ENCODE data around the gene GALNT18.

The GALNT18 gene

DNA sequence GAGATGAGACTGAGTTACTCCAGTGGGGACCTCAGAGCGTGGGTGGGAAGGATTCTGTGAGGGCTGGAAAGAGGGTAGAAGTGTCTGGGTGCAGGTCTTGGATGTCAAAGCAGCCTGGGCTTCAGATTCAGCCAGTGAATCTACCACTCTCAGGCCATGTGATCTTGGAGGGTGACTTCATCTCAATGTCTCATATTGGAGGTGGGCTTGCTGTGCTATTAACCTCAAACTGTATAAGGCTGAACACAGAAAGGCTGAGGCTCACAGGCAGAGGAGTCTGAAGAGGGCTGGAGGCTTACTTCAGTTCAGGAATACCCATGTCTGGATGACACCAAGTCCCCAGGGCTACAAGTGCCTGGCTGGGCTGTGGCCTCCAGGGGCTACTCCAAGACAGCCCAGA, 332.1 kb downstream of the GALNT18 start:
- in situ Hi-C loops (cut with MboI; ENCODE audit: low sequenced_read_pairs) = no loop called here

DNA sequence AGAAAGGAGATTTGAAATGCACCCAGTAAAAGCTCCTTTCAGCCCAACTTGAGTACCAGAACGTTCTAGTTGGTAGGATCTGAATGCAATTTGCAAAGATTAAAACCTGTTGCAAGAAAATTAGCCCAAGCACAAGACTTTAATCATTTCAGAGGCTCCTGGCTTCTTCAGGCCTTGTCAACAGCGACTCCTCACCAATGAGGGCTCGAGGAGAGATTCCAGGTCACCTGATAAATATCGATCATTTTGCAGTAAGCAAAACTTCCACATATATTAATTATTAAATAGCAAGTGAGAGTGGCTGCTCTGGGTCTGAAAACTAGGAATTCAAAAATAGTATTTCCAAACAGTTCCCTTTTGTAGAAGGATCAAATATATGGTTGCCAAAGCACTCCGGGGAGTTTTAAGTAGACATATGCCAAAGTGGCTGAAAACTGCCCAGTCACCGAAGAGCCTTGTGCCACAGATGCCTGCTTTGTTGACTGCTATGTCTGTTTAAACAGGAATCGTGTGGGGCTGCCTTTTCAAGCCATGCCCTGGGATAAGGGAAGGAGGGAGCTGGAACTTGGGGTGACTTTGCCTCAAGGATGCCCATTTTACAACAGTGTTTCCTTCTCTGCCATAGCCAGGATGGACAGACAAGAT, 332.7 kb downstream of the GALNT18 start:
- in situ Hi-C loops (cut with MboI; ENCODE audit: low sequenced_read_pairs) = no loop called here

DNA sequence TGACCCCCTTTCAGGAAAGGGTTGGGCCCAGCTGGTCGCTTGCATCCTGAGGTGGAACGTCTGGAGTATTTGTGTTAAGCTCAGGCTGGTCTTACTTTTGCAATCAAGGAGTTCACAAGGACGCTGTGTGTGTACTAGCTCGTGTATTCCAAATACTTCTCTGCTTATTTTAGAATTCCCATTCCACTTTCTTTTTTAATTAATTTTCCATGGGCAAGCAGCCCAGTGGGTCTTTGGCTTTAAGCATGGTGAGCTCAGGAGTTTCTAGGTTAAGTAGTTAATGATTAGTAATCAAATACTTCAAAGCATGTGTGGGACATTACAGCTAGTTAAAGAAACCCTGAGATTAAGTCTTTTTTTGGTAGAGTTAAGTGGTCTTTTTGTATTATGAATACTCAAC, 337.3 kb downstream of the GALNT18 start:
- in situ Hi-C loops (cut with MboI; ENCODE audit: low sequenced_read_pairs) = no loop called here

DNA sequence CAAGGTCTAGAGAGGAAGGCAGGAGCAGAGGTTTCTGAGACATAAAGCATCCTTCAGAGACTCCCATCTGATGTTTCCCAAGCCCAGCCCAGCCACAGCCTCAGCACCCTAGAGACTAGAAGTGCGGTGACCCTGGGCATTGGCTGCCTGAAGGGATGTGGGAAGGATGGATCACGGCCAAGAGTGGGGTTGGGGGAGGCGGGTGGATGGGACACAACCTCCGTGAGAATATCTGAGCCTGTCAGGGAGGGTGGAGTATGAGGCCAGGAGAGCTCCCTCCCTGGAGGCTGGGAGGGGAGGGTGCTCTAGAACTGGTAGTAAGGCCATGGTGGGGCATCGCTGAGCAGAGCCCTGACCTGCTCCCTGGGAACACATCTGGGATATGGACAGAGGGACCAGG, 340.2 kb downstream of the GALNT18 start:
- in situ Hi-C loops (cut with MboI; ENCODE audit: low sequenced_read_pairs) = no loop called here

DNA sequence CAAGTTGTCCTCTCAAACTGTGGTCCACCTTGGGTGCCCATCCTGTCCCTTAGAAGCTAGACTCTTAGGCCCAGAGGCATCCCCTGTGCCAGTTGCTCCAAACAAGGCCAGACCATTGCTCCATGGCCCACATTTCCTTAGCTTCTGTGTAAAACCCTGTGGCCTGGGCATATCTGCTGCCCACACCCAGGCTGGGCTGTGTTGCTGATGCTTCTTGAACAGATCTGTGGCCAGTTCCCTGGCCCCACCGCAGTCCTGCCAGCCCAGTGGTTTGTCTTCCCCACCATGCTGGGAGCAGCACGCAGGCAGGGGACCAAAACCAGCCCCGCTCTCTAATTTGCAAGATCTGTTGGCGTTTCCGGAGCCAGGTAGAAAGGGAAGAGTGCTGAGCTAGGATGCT, 341.0 kb downstream of the GALNT18 start:
- in situ Hi-C loops (cut with MboI; ENCODE audit: low sequenced_read_pairs) = no loop called here

DNA sequence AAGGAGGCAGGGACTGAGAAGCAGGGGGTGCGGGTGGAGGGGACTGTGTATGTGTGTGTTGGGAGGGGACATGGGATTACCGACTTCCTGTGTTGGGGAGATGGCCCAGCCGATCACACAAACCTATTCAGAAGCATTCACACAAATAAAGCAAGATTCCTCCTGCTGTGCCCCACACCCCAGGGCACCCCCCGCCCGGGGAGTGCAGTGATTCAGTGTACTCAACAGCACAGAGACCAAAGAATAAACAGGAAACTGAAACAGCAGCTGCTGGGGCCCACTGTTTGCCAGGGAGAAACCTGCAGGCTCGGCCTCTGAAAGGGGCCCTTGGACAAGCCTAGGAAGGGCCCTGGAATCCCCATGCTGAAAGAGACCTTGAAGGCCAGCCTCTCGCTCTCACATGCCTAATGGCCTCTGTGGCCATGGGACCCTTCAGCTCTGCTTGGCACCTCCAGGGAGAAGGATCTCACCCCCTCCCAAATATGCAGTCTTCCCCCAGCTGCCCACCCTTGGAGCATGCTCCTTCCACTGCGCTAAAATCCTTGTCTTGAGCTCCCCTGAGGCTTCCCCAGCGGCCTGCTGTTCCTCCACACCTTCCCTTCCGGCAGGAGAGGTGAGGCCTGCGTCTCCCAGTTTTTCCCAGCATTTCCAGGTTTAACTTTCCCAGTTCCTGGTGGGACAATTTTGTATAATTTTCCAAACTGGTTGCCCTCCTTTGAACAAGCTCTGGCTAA, 341.7 kb downstream of the GALNT18 start:
- in situ Hi-C loops (cut with MboI; ENCODE audit: low sequenced_read_pairs) = no loop called here

DNA sequence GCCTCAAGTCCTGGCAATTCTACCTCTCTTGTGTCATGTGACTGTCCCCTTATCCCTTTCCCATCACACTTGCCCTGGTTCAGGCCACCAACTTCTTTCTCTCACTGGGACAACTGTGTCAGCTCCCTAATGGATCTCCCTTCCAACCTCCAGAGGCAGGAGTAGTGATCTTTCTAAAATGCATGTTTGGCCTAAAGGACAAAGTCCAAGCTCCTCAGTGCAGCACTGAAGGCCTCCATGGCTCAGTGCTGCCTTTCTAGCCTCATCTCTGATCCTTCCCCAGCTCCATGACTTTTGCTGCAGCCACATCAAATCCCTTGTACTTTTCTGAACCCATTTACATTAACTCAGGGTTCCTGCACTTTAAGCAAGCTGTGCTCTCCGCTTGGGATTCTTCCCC, 349.6 kb downstream of the GALNT18 start:
- in situ Hi-C loops (cut with MboI; ENCODE audit: low sequenced_read_pairs) = no loop called here

DNA sequence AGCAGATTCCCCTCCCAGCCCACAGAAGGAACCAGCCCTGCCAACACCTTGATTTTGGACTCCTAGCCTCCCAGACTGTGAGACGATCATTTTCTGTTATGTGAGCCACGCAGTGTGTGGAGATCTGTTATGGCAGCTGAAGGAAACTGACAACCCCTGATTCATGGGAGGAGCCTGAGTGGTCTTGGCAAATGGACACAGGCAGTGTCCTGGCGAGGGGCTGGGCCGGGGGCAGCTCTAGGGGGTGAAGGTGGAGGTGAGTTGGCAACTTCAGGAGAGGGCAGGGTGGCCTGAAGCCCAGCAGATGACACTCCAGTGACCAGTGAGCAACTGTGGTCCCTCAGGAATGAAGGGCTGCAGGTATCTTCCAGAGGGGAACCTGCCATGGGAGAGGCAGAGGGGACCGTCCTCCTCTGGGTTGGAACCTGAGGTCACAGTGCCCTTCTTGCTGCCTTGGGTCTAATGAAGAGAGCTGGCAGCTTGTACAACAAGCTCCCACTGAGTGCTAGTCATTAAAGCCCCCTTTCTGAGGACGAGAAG, 351.5 kb downstream of the GALNT18 start:
- in situ Hi-C loops (cut with MboI; ENCODE audit: low sequenced_read_pairs) = no loop called here

DNA sequence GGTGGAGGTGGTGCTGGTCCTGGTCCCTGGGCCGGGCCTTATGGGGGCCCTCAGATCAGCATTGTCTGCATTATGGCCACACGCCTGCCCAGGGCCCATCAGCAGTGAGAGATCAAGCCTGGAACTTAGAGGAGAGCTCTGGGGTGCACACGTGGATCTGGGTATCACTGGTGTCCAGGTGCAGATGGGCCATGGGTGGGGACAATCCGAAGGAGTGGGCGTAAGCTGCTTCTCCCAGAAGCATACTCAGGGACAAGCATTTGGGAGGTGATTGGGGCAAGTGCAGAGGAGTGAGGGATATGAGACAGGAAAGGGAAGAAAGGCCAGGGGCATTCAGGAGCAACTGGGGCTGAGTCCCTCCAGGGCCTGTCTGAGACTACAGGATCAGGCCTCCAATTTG, 353.1 kb downstream of the GALNT18 start:
- in situ Hi-C loops (cut with MboI; ENCODE audit: low sequenced_read_pairs) = no loop called here

DNA sequence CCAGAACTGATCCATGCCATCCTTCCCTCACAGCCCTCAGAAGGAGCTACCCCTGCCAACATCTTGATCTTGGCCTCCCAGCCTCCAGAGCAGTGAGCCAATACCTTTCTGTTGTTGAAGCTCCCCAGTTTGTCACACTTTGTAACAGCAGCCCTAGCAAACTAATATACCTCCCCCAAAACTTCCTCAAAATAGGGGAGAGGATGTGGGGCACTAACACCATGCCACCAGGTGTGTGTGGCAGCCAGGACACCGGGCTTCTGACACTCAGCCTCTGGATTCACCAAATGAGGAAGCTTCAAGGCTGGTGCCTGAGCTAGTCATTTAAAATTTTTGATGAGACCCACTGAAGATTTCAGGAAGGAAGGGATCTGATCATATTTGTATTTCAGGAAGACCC, 353.7 kb downstream of the GALNT18 start:
- in situ Hi-C loops (cut with MboI; ENCODE audit: low sequenced_read_pairs) = no loop called here

DNA sequence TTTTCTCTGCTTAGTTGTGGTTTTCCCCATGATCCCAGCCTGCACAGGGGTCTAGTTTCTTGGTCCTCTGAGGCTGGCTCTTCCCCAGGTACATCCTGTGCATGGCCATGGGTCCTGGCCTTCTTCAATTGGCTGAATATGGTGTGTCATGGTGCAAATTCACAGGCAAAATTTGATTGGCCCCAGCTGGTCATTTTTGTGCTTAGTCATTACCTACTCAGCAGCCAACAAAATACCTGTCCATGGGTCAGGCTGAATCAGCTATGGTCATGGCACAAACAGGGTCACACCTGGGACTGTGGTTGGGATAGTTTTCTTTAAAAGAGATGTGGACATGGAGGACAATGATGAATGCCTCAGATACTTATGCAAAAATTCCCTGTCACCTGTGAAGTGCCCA, 354.5 kb downstream of the GALNT18 start:
- in situ Hi-C loops (cut with MboI; ENCODE audit: low sequenced_read_pairs) = no loop called here

DNA sequence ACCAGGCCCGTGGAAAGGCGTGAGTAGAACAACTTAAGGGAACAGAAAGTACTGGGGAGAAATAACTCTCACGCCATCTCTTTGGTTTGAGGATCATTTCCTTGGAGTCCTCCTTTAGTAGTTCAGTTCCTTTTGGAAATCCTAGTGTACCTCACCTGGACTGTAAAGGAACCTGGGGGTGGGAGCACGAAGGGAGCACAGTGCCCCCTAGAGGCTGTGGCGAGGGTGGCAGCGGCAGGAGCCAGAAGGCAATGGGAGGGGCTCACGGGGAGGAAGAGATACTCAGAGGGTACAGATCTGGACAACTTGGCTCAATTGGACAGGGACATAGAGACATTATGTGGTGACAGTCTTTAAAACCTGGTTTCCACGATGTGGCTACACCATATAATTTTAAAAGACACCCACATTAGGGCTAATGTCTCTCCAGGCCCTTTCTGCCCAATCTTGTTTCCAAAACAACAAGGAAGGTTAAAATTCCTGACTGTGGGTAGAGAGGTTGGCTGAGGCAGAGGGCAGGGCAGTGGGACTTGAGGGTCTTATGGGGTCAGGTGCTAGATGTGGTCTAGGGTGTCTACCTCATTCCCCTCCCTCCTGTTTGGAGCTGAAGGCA, 355.7 kb downstream of the GALNT18 start:
- in situ Hi-C loops (cut with MboI; ENCODE audit: low sequenced_read_pairs) = no loop called here

DNA sequence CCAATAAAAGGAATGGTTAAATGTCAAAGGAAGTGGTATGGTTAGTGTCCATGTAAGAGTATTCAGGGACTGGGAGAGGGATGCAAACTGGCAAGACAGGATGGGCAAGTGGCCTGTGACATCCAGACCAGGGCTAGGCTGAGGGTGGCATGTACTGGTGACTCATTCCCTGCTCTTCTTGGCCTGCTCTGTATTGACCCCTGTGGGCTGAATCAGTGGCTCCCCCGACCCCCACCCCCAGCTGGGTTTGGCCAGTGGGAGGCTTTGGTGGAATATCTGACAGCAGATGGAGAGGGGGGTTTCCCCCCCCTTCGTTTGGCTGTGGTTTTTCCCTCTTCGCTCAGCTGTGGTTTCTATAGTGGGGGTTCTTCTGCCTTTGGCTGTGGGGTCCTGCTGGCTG, 356.5 kb downstream of the GALNT18 start:
- in situ Hi-C loops (cut with MboI; ENCODE audit: low sequenced_read_pairs) = no loop called here

DNA sequence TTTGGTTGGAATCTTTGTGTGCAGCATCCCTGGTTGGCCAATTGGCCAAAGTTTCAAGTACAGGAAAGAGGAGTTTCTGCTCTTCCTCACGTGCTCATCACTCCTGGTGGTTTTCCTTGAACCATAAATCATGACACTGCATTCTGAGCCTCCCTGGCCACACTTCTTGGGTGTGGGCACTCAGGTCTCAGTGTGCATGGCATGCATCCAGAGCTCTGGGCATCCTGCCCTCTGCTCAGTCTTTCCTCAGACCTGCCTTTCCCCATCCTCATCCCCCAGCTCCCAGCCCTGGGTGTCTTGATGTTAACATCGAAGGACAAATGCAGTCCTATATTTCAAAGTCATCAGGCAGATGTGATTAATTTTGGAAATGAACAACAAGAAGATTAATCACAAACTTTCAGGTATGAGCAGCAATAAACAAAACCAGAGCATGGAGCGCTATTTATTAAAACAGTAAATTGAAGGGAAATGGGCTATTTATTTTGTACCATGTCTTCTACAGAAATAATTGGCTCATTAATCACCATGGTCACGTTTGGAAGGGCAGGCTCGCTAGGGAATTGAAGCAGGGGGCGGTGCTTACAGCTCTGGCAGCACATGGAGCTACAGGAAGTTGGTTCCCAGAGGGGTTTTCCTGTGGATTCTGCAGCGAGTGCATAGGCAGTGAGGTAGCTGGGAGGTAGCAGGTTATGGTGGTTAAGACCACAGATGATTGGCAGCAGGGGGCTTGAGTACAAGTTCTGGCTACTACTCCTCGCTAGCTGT, 358.4 kb downstream of the GALNT18 start:
- in situ Hi-C loops (cut with MboI; ENCODE audit: low sequenced_read_pairs) = no loop called here

DNA sequence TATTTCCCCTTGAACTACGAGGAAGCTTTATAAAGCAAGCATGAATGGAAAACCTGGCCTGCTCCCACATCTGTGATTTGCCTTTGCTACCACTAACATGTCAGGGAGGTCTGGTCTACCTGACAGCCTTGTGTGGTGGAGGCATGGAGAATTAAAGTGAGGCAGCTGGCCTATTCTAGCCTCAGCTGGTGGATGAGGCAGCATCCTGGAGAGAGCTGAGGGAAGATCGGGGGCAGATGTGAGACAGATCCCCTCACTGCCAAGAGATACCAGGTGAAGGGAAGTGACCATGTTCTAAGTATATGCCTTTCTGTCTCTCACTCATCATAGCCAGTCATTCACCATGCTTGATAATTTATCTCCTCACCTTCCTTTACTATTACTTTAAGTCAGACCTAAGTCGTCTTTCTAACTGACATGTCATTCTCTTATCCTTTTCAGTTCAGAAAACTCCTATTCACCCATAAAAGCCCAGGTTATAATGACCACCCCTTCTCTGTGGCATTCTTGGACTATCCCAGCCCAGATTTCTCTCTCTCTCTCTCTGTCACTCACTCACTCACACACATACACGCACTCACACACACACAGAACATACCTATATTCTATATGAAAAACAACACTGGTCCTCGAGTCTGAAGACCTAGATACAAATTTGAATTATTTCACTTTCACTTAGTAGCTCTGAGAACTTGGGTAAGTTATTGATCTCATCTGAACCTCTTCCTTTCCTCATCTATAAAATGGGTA, 359.5 kb downstream of the GALNT18 start:
- in situ Hi-C loops (cut with MboI; ENCODE audit: low sequenced_read_pairs) = no loop called here

DNA sequence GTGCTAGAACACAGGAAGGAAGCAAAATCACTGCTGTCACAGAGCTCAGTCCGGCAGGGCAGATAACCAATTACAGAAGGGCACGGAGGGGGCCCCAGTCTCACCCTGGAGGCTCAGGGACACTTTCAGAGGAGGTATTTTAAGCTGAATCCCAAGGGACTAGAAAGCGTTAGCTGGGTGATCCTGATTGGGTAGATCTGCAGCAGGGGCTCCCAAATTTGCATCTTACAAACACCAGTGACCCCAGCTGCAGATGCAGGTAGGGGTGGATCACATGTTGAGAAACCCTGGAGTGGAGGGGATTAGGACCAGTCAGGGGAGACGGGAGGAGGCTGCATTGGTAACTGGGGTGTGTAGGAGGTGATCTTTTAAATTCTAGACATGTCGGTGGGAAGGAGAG, 360.2 kb downstream of the GALNT18 start:
- in situ Hi-C loops (cut with MboI; ENCODE audit: low sequenced_read_pairs) = no loop called here

DNA sequence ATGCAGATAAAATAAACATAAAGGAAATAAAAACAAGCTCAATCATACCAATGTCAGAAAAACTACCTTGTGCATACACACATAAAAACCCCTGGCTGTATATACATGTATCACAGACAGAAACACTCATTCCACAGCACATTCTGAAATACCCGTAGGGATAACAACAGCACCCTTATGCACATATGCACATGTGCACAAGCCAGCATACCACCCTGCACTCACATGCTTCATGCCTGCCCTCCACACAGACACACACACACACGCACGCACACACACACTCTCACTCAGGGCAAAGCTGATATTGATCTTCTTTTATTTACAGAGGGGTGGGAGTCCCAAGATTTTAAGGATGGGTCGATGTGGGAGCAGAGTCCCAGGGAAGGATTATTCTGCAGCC, 360.9 kb downstream of the GALNT18 start:
- in situ Hi-C loops (cut with MboI; ENCODE audit: low sequenced_read_pairs) = no loop called here

DNA sequence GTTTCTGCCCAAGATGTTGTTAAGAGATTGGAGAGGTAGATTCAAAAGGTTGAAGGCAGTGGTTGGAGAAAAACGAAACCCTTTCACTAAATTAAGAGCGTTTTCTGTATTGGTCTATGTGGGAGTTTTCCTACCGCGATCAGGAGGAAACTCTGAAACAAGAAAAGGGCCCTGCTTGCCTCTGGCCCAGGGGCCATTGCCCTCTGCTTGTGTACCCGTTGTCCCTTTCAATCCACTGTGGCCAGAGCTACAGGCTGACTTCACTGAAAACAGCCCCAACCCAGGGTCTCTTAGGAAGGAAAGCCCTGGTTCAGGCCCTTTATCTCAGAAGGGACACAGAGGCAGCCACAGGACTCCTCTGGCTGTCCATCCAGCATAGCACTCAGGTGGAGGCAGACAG, 367.8 kb downstream of the GALNT18 start:
- in situ Hi-C loops (cut with MboI; ENCODE audit: low sequenced_read_pairs) = no loop called here

DNA sequence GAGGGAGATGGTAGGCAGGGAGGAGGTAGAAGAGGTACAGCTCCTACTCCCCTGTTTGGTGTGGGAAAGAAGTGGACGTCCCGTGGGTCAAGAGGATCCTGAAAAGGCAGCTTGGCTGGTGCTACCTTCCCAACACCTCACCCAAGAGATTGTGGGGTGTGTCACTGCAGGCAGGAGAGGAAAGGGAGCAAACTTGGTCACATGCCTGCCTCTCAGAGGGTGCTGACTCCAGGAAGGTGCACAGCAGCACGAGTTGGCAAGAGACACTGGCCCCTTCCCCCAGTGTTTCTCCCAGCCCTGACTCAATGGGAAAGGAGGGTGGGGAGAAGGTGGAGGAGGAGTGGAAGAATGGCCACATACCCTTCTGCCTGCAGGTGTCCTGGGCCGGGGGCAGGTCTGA, 368.3 kb downstream of the GALNT18 start:
- in situ Hi-C loops (cut with MboI; ENCODE audit: low sequenced_read_pairs) = no loop called here

DNA sequence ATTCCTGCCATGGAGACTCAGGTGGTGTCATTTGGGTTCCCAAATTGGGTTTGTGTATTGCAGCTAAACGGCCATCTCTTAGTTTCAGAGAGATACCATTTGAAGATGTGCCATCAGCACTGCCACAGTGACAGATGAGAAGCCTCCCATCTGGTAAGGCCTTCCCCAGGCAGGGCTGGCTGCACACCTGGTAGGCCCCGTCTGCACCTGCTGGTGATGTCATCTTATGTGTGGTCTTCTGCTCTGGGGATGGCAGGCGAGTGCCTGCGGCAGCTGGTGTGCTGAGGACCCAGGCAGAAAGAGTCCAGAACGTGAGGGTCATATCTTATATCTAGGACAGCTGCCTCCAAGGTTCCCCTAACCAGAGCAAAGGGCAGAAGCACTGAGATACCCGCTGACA, 369.4 kb downstream of the GALNT18 start:
- in situ Hi-C loops (cut with MboI; ENCODE audit: low sequenced_read_pairs) = no loop called here
